ENCODE measurements around the gene TNFRSF6B.

The TNFRSF6B gene

GRCh38 chr20:63686492-63687321, 9.7 kb upstream of the TNFRSF6B start:
- no peak for DNase-seq

- DNase-seq = no peak
Observed at GRCh38 chr20:63687419-63688178, 8.9 kb upstream of the TNFRSF6B start.

GRCh38 chr20:63688228-63689045, 8.0 kb upstream of the TNFRSF6B start:
- DNase-seq = no peak

GRCh38 chr20:63689046-63690002, 7.1 kb upstream of the TNFRSF6B start:
- DNase-seq = no peak

- no peak for DNase-seq
Observed at GRCh38 chr20:63690003-63690897, 6.2 kb upstream of the TNFRSF6B start.

- no peak for DNase-seq
Observed at GRCh38 chr20:63690898-63691710, 5.3 kb upstream of the TNFRSF6B start.

- no peak for DNase-seq
Observed at GRCh38 chr20:63691711-63692435, 4.6 kb upstream of the TNFRSF6B start.

GRCh38 chr20:63692436-63693082, 3.9 kb upstream of the TNFRSF6B start:
- no peak for DNase-seq

- no peak for DNase-seq
Observed at GRCh38 chr20:63693083-63693732, 3.2 kb upstream of the TNFRSF6B start.

GRCh38 chr20:63693733-63694583, 2.5 kb upstream of the TNFRSF6B start:
- DNase-seq = no peak

GRCh38 chr20:63694584-63695423, 1.6 kb upstream of the TNFRSF6B start:
- no peak for DNase-seq

GRCh38 chr20:63695424-63696305, 787 bp upstream of the TNFRSF6B start:
- DNase-seq = no peak

GRCh38 chr20:63696306-63696627, 185 bp upstream of the TNFRSF6B start:
- DNase-seq = no peak

GRCh38 chr20:63697357-63697867, 960 bp downstream of the TNFRSF6B start:
- no peak for DNase-seq

- no peak for DNase-seq
Observed at GRCh38 chr20:63697868-63698545, 1.6 kb downstream of the TNFRSF6B start.
